Cortex of kidney (tissue), 1 donor: ENCODE measurements around the gene TAS2R40.
"Not testable (repeated sequence)": the region's sequence is repeated elsewhere in the genome, so short reads cannot be mapped to it uniquely, and the experiment has no call there.

ENCODE experiments used
- DNase-seq: peaks from one replicate; lab custom pipeline; 2025; lab: John Stamatoyannopoulos, UW

The TAS2R40 gene

DNA sequence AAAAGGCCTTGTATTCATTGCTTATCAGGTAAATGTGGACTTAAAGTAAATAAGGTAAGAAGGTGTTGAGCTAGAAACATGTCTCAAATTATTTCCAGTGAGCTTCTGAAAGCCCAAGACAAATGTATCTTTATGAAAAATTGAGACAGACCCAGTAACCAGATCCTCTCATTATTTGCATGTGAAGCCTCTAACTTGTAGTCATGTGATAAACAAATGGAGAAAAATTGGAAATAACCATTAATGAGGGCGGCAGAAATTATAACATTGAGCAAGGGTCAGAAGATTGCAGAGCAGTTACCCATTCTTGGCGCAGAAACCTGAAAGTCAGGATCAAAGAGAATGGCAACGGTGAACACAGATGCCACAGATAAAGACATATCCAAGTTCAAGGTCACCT, at the start of gene TAS2R40:
TAS2R40 (plus strand) TSS at position 301 of the 400 bp plus-strand sequence; CDS start at position 343, 42 bp downstream.
- no peak for DNase-seq

DNA sequence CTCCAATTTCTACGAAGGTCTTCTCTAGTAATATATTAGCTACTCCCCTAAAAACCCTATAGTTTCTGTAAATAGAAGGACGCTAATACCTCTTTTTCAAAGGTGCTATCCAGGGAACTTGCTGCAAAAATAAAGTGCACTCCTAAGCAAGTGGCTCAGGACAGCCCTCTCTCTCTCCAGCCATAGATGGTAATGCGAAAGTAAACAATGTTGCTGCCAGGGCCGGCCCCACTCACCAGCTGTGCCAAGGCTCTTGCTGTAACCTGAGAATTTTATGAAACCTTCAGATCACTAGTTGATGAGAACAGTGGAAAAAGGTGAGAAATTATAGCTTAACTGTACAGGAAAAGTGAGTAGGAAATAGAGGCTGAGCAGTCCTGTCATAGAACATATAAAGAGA, 49.5 kb upstream of the TAS2R40 start:
- DNase-seq = no peak

DNA sequence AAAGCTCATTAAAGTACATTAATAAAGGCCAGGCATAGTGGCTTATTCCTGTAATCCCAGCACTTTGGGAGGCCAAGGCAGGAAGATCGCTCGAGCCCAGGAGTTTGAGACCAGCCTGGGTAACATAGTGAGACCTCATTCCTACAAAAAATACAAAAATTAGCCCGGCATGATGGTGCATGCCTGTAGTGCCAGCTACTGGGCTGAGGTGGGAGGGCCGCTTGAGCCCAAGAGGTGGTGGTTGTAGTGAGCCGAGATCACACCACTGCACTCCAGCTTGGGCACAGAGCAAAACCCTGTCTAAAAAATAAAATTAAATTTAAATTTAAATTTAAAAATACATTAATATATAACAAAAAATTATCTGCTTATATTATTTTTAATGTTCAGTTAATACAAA, 45.7 kb upstream of the TAS2R40 start:
- no peak for DNase-seq

DNA sequence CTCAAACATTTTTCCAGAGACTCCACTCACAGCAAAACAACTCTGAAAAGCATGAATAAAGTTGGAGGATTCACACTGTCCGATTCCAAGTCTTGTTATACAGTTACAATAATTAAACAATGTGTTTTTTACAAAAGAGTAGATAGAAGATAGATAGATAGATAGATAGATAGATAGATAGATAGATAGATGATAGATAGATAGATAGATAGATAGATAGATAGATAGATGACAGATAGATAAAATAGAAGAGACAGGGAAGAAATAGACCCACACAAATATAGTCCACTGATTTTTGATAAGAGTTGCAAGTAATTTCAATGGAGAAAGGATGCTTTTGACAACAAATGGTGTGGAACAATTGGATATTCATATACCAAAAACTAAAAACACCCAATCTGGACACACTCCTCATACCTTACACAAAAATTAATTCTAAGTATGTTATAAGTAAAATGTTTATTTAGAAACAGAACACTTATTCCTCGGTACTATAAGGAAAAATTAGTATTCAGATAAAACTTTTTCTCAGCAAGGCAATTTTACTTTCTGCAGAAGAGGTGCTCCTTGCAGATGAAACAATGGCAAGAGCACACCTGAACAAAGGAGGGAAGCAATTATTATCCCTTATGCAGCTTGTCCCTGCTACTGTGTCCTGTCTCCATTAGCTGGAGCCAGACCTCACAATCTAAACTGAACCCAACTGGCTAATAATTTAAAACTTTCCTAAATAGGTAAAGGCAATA, 44.3 kb upstream of the TAS2R40 start:
- no peak for DNase-seq

- DNase-seq = not testable (repeated sequence)
These were observed 41.1 kb upstream of the TAS2R40 start for GRCh38 chr7:143180771-143181170.

- DNase-seq = no peak
These were observed 40.5 kb upstream of the TAS2R40 start for GRCh38 chr7:143181349-143181748.

DNA sequence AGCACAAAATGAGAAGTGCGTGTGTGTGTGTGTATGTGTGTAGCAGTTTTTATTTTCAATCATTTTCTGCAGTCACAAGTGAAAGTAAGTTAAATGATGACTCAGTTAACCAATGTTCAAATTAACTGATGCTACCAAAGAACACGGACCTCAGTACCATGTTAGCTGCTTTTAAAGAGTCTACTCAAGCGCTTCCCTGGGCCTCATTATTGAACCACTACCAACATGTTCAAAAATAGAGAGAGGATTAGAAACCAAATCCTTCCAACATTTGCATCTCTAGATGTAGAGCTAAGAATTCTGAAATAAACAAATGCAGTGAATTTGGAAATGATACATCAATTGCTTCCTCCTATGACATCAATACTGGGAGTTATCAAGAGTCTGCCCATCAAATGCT, 38.8 kb upstream of the TAS2R40 start, which contains the start of gene TAS2R39:
TAS2R39 (plus strand) TSS at position 396 of the 400 bp plus-strand sequence; CDS start at position 396, 0 bp downstream.
- no peak for DNase-seq

DNA sequence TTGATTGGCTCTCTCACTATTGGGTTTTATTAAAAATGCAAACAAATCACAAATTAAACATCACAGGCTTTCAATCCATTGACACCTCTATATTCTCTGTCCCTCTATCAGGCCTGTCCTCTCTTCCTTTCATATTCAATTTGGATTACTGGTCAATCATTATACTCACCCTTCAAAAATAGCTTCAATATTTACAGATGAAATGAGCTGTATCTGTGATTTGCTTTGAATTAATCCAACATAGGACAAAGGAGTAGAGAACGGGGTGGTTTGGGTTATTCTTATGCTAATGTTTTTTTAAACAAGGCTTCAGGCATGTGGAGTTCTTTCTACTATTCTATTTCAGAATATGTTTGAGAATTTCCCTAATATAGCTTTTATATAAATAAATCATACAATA, 36.3 kb upstream of the TAS2R40 start:
- no peak for DNase-seq

DNA sequence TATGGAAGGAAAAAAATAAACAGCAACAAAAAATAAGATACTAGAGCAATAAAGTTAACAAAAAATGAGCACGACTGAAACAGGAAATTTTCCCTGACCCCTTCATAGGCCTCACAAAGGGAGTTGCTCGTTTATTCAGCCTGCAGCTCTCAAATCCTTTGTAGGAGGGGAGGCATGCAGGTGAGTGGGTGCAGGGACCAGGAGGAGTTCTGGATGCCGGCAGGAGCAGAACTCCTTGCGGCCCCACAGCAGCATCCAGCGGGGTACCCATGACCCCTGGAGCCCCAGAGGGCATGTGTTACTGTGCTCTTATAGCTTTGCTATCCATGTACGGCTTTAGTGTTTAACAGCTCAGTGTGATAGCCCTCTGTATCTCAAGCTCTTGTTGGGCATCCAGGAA, 32.8 kb upstream of the TAS2R40 start:
- no peak for DNase-seq

DNA sequence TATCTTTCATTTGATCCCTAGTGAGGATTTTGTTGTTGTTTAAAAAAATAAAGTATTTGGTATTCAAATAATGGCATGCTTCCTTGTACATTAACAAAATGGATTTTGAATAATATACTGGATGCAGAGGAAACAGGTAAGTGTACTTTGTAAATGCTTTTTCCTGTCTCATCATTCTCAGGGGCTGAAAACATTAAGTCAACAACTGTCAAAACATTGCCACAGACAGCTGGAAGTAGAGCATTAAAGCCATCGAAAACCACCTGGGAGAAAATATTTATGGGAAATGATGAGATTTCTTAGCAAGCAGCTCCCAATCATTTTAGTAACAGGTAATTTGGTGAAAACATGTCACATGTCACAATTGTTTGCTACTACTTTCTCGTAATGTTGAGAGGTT, 28.0 kb upstream of the TAS2R40 start:
- no peak for DNase-seq

- no peak for DNase-seq
These were observed 22.8 kb upstream of the TAS2R40 start for GRCh38 chr7:143199040-143199439.

DNA sequence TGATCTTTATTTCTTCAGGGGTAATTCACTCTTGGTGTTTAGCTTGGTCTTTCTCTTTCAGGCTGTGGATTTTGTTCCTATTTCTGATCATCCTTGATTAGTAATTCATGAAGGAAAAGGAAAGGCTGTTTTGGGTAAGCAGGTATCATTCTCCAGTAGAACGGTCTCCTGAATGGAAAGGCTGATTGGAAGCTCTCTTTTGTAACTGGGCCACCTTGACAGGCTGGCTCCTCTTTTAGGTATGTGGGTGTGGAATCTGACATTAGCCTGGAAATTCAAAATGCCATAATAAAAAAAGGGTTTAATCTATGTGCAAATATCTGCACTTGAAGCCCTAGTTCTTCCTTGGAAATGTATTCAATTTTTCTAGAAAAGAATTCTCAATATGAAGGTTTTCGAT, 19.7 kb upstream of the TAS2R40 start:
- DNase-seq = no peak

GRCh38 chr7:143203386-143203785, 18.5 kb upstream of the TAS2R40 start:
- DNase-seq = no peak

DNA sequence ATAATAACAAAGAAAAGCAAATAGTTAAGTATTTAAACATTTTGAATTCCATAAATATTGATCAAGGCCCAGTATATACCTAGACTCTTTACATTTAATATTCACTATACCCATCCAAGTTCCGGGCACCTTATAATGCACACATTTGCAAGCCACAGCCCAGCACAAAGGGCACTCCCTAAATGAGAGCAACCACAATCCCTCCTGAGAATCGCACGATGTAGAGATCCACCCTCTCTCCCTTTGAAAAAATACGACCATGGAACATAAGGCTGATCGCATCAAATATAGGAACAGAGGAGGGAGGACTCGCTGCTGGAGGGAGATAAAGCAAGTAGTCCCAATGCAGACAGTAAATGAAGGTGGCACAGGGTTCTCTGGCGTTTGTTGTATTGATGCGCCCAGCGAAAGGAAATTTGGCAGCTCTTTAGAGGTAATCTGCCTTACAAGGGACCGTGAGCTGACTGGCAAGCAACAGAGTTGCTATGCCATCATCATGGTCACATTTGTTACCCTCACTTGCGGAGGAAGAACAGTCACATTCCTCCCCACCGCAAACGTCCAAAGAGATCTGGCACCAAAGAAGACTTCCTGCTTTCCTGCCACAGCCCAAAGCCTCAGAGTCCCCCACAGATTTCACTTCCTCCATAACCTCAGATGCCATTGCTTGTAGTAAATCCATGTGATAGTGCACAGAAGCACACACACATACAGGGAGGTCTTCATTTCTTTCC, 16.1 kb upstream of the TAS2R40 start:
- DNase-seq = no peak

DNA sequence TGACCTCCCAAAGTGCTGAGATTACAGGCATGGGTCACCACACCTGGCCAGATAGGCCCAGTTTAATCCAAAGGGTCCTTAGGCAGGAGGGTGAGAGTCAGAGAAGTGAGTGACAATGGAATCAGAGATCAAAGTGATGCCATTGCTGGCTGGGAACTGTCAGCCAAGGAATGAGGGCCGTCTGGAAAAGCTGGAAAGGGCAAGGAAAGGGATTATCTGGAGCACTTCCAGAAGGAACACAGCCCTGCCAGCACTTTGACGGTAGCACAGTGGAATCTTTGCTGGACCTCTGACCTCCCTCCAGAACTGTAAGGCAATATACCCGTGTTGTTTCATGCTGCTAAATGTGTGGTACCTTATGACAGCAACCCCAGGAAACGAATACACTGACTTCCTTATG, 11.3 kb upstream of the TAS2R40 start:
- DNase-seq = no peak

- DNase-seq = not testable (repeated sequence)
These were observed 8.4 kb upstream of the TAS2R40 start for GRCh38 chr7:143213478-143213877.

GRCh38 chr7:143214789-143215679, 6.8 kb upstream of the TAS2R40 start:
- no peak for DNase-seq

DNA sequence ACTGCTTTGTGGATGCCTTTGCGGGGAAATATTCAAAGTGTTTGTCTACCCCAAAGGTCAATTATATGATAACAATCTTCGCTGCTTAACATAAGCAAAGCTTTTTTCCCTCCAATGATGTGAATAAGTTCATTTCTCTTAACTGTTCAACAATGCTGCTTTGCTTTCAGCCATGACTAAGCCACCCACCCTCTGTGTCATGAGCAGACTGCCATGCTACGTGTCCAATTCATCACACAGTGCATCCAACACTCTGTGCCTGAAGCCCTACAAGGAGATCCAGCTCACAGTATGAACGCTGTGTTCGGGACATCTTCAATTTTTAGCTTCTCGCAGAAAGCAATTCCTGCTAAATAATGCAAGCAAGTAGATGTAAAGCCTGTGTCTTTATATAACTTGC, 5.7 kb upstream of the TAS2R40 start:
- no peak for DNase-seq

DNA sequence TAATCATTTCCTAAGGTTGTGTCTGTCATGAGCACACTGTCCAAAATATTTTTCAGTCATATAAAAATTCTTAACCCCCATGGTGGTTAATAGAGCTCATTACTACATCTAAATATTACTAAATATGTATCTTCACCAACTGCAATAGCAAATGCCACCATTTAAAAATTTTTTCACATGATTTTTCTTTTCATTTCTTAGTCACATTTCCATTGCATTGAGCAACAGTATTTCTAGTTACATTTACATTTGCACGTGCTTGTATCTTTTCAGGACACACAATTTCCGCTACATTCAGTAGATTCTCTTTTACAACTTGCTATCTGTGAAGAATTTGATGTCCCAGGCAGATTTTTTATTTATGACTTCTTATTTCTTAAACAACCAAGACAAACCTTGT, 5.2 kb upstream of the TAS2R40 start:
- no peak for DNase-seq

GRCh38 chr7:143217806-143218205, 4.0 kb upstream of the TAS2R40 start:
- no peak for DNase-seq

GRCh38 chr7:143221286-143221685, 551 bp upstream of the TAS2R40 start:
- no peak for DNase-seq

DNA sequence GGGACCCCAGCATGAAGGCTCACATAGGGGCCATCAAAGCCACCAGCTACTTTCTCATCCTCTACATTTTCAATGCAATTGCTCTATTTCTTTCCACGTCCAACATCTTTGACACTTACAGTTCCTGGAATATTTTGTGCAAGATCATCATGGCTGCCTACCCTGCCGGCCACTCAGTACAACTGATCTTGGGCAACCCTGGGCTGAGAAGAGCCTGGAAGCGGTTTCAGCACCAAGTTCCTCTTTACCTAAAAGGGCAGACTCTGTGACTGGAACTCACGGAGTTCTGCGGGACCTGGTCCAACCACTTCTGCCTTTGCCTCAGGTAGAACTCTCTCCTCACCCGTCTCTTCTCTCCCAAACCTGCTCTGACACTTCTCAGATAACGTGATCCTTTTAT, 945 bp downstream of the TAS2R40 start:
- no peak for DNase-seq
